CD1c-positive myeloid dendritic cell (primary cell): ENCODE measurements around the gene NAA10.

Experiments
- DNase-seq: peaks from one replicate; pipeline ENCODE4 v3.0.0-alpha.2; 2016; ENCODE audit errors: extremely low spot score

Gene NAA10

GRCh38 chrX:153966841-153967535 lies 32.2 kb upstream of the NAA10 start:
- no peak for DNase-seq

- no peak for DNase-seq
These were observed 31.4 kb upstream of the NAA10 start for GRCh38 chrX:153966283-153966688.

- no peak for DNase-seq
These were observed 30.6 kb upstream of the NAA10 start for GRCh38 chrX:153965406-153965805.

DNA sequence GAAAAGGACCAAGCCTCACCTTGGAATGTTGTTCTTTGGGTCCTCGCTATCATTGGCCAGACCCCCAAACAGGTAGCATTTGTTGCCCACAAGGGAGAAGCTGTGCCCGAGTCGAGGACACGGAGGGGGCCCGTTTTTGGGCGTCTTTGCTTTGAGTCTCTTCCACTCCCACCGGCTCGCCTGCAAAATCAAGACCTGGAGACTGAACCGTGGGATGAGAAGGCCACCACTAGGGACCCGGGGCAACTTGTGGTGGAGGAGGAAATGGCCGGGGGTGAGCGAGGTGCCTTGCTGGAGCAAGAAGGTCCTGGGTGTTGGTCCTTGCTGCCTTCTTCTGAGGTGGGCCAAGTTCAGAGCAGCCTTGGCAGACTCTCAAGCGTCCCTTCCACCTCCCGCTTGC lies 29.3 kb upstream of the NAA10 start:
- no peak for DNase-seq

DNA sequence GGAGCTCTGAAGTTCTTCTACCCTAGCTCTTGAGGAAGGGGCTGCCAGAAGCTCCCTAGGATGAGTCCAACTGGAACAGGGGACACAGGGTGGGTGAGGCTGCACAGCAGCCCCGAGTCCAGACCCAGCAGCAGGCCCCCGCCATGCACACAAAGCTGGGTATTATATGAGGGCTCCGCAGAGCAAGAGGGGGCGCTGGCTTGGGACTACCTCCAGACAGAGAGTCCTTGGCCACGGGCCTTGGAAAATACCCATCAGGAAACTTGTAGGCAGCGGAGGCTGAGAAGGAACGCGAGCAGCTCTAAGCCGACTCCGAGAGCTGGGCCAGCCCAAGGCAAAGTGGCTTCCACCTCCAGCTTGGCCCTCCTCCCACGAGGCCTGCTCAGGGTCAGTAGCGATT lies 28.7 kb upstream of the NAA10 start:
- DNase-seq, result no peak

GRCh38 chrX:153961292-153961691 lies 26.5 kb upstream of the NAA10 start:
- no peak for DNase-seq

- DNase-seq, result no peak
These were observed 25.9 kb upstream of the NAA10 start for GRCh38 chrX:153960786-153961185.

DNA sequence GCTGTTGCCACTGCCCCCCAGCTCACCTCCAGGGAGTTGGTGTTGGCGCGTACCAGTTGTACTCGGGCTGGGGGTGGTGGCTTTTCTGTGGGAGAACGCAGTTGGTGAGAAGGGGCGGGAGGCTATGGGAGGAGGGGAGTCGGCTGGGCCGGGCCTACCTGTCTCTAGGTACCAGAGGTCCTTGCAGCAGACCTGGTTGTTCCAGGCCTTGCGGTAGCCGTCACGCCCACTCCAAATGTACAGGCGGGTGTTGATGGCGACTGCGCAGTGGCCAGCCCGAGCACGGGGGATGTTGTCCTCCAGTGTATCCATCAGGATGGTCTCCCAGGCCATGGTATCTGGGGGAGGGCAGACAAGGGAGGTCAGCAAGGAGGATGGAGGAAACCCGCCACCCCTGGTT lies 25.2 kb upstream of the NAA10 start:
- DNase-seq, result no peak

- DNase-seq, result no peak
These were observed 24.8 kb upstream of the NAA10 start for GRCh38 chrX:153959649-153960048.

DNA sequence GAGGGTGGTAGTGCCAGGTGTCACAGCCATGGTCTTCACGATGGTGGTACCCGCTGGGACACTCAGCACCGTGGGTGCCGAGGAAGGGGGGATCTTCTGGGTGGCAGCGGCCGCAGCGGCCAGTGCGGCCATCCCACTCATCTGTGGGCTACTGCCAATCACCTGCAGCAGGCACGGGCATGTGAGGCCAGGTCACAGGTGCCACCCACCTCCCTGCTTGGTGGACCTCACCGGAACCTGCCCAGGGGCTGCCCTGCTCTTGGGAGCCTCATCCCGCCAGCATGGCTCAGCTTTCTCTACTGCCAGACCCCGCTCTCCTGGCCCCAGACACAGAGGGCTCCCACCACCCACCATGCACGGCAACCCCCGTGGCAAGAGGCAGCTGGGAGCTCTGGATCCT lies 23.8 kb upstream of the NAA10 start:
- DNase-seq, result no peak

GRCh38 chrX:153957224-153957623 lies 22.4 kb upstream of the NAA10 start:
- no peak for DNase-seq

GRCh38 chrX:153956044-153956907 lies 21.4 kb upstream of the NAA10 start:
- DNase-seq, result no peak

GRCh38 chrX:153955228-153955732 lies 20.4 kb upstream of the NAA10 start:
- no peak for DNase-seq

DNA sequence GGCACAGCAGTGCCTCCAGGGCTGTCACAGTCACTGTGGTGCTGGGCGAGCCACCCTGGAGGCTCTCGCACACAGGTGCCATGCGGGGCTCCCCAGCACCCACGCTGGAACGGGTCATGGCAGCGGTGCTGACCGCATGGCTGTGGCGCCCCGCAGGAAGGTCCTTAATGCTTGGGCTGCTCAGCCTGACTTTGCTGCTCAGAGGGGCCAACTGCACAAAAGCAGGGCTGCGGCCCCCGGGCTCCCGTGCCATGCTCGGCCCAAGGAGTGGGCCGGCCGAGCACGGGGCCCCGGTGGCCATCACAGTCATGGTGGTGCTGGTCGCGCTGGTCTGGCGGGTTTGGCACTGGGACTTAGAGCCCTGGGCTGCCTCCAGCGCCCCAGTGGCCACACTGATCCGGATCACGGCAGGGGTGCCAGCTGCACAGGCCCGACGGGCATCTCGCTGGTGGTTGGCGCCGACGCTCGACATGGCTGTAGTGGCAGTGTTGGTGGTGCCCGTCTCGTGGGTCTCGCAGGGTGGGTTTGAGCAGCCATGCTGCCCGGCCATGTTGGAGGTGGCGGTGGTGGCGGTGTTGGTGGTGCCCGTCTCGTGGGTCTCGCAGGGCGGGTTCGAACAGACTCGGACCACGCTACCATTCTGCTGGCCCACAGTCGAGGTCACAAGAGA lies 19.9 kb upstream of the NAA10 start:
- no peak for DNase-seq

DNA sequence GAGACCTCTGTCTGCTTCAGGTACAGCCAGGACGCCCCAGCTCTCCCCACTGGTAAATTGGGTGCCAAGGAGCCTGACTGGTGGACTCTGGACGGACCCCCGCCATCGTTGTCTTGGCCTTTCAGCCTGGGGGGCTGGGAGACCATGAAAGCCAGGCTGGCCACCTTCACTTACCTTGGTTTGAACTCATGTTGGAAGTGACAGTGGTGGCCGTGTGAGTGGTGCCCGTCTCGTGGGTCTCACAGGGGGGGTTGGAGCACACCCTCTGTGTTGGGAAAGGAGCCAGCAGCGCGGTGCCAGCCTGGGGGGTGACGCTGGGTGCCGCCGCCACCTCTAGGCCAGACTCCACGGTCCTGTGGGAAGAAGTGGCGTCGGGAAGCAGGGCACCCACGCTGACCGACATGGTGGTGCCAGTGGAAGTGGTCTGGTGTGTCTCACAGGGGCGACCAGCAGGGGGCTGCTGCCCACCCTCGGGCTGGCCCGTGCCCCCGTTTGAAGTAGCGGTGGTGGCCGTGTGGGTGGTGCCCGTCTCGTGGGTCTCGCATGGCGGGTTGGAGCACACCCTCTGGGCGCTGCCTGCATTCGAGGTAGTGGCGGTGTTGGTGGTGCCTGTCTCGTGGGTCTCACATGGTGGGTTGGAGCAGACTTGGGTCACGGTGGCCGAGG lies 19.2 kb upstream of the NAA10 start:
- DNase-seq, result no peak

GRCh38 chrX:153953342-153953830 lies 18.5 kb upstream of the NAA10 start:
- peak; percentile 73 for DNase-seq

GRCh38 chrX:153952373-153953026 lies 17.7 kb upstream of the NAA10 start:
- DNase-seq, result no peak

GRCh38 chrX:153951683-153952372 lies 17.0 kb upstream of the NAA10 start:
- DNase-seq, result no peak

DNA sequence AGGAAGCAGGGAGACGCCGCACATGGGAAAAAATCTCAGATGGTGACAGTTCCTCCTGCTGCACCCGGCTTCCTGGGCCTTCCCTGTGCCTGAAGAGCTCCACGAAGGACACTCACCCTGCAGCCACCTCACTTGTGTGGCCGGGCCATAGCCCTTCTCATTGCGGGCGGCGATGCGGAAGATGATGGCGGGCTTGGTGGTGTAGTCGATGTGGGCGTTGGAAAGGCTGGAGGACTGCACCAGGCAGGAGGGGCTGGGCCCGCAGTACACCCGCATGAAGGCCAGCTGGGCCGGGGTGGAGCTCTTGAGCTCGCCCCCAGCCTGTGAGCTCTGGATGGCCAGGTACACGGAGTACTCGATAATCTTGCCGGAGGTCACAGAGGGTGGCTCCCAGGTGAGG lies 15.3 kb upstream of the NAA10 start:
- no peak for DNase-seq
